Endothelial cell (in vitro differentiated cells): Measurements from ENCODE around the gene RAPGEF5. TPM values are rescaled to one million over a fixed set of nuclear protein-coding genes. Genes with fewer than 3 reads are reported as not detected.

ENCODE experiments used
- DNase-seq: peaks from one replicate; pipeline ENCODE4 v3.0.0; 2021; ENCODE audit warnings: low spot score
- H3K27ac Mint-ChIP-seq: one replicate; pipeline ENCODE4 v1.8.0; 2021; ENCODE audit warnings: mixed read lengths, inconsistent platforms; ENCODE audit not compliant: unreplicated experiment
- H3K27me3 Mint-ChIP-seq: one replicate; pipeline ENCODE4 v1.8.0; 2021; ENCODE audit warnings: mild to moderate bottlenecking, moderate library complexity, mixed read lengths, inconsistent platforms; ENCODE audit not compliant: unreplicated experiment
- H3K36me3 Mint-ChIP-seq: one replicate; pipeline ENCODE4 v1.8.0; 2021; ENCODE audit warnings: mild to moderate bottlenecking, low read depth, mixed read lengths, inconsistent platforms; ENCODE audit not compliant: unreplicated experiment
- H3K4me1 Mint-ChIP-seq: one replicate; pipeline ENCODE4 v1.8.0; 2021; ENCODE audit warnings: mild to moderate bottlenecking, mixed read lengths, inconsistent platforms; ENCODE audit not compliant: unreplicated experiment
- H3K4me3 Mint-ChIP-seq: one replicate; pipeline ENCODE4 v1.8.0; 2021; ENCODE audit warnings: mild to moderate bottlenecking, mixed read lengths, inconsistent platforms; ENCODE audit not compliant: unreplicated experiment
- H3K9me3 Mint-ChIP-seq: one replicate; pipeline ENCODE4 v1.8.0; 2021; ENCODE audit warnings: mixed read lengths, inconsistent platforms; ENCODE audit not compliant: unreplicated experiment
- CTCF ChIP-seq: fragments of 200-600 bp; sonication (generic); IDR thresholded peaks from one replicate; pipeline ENCODE4 v1.5.0; 2021; ENCODE audit warnings: antibody characterized with exemption; ENCODE audit not compliant: unreplicated experiment
- total RNA-seq: library from RNA; stranded (reverse); fragmentation: NEBNext Ultra II Directional; extraction: Animal tissue kit (Norgen Biotek cat#: 25700); gene quantifications from one replicate; pipeline ENCODE4 v1.2.1, GENCODE V29; 2021; ENCODE audit not compliant: unreplicated experiment

Gene RAPGEF5
- total RNA-seq, 1 donor from 2014 or later: 135 TPM

GRCh38 chr7:22129819-22130580, 227.0 kb downstream of the RAPGEF5 start:
- no peak for TF ChIP-seq CTCF
- H3K36me3 Mint-ChIP-seq: peaks cover 55% of the 10 kb centered on the region
- no peaks in the 10 kb centered on the region for H3K9me3 Mint-ChIP-seq
- H3K27ac Mint-ChIP-seq: peak overlapping the region; percentile 32
- peak overlapping the region; percentile 79 for H3K4me3 Mint-ChIP-seq
- H3K27me3 Mint-ChIP-seq: peaks cover 3% of the 10 kb centered on the region
- DNase-seq: no peak
- peaks cover 43% of the 10 kb centered on the region for H3K4me1 Mint-ChIP-seq

GRCh38 chr7:22129166-22129565, 227.8 kb downstream of the RAPGEF5 start:
- Mint-ChIP-seq H3K27me3 (peaks cover 3% of the 10 kb centered on the region), H3K9me3 (no peaks in the 10 kb centered on the region), H3K4me3 (no peak overlapping the region), H3K4me1 (peaks cover 48% of the 10 kb centered on the region), H3K27ac (no peak overlapping the region), H3K36me3 (peaks cover 55% of the 10 kb centered on the region)
- no peak for TF ChIP-seq CTCF
- no peak for DNase-seq

GRCh38 chr7:22128528-22128920, 228.4 kb downstream of the RAPGEF5 start:
- TF ChIP-seq CTCF: no peak
- Mint-ChIP-seq H3K27ac (no peak overlapping the region), H3K4me1 (peaks cover 50% of the 10 kb centered on the region), H3K9me3 (no peaks in the 10 kb centered on the region), H3K36me3 (peaks cover 51% of the 10 kb centered on the region), H3K4me3 (no peak overlapping the region), H3K27me3 (peaks cover 3% of the 10 kb centered on the region)
- DNase-seq: no peak

- Mint-ChIP-seq H3K4me1 (peaks cover 52% of the 10 kb centered on the region), H3K4me3 (peak overlapping the region; percentile 14)
Observed at GRCh38 chr7:22127835-22128527, 229.0 kb downstream of the RAPGEF5 start.

More at GRCh38 chr7:22127835-22128527, 229.0 kb downstream of the RAPGEF5 start:
- H3K9me3 Mint-ChIP-seq: no peaks in the 10 kb centered on the region
- H3K36me3 Mint-ChIP-seq: peaks cover 50% of the 10 kb centered on the region
- peak overlapping the region; percentile 79 for H3K27ac Mint-ChIP-seq
- no peak for DNase-seq
- TF ChIP-seq CTCF: no peak
- H3K27me3 Mint-ChIP-seq: peaks cover 1% of the 10 kb centered on the region
